Activated gamma-delta T cell (primary cell): Measurements from ENCODE around the gene SECTM1.

Source experiments
- DNase-seq: peaks from one replicate; lab custom pipeline; 2025; lab: John Stamatoyannopoulos, UW

SECTM1 gene

DNA sequence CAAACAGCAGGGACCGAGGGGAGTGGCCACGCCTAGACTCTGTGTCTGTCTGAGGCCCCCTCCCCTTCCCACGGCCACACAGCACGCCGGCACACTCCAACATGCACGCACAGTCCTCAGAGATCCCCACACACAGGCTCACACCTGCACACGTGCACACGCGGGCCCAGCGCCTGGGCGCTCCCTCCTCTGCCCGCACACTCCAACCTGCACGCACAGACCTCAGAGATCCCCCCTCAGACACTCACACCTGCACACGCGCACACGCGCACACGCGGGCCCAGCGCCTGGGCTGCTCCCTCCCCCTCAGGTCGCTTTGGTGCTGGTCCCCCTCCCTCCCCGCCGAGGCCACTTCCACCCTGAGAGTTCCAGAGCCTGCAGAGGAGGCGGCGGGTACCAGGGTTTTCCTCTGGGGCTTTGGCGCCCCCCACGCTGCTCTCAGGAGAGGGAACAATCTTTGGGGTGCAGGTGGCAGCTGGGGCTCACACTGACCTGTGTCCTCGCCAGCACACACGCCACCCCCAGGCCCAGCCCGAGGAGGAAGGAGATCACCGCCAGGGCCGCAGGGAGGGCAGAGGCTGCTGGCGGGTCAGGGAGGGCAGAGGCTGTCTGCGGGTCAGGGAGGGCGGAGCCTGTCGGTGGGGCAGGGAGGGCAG, 17.7 kb downstream of the SECTM1 start:
- no peak for DNase-seq

GRCh38 chr17:82314727-82315605, 18.6 kb downstream of the SECTM1 start:
- no peak for DNase-seq

GRCh38 chr17:82314012-82314726, 19.4 kb downstream of the SECTM1 start:
- no peak for DNase-seq

DNA sequence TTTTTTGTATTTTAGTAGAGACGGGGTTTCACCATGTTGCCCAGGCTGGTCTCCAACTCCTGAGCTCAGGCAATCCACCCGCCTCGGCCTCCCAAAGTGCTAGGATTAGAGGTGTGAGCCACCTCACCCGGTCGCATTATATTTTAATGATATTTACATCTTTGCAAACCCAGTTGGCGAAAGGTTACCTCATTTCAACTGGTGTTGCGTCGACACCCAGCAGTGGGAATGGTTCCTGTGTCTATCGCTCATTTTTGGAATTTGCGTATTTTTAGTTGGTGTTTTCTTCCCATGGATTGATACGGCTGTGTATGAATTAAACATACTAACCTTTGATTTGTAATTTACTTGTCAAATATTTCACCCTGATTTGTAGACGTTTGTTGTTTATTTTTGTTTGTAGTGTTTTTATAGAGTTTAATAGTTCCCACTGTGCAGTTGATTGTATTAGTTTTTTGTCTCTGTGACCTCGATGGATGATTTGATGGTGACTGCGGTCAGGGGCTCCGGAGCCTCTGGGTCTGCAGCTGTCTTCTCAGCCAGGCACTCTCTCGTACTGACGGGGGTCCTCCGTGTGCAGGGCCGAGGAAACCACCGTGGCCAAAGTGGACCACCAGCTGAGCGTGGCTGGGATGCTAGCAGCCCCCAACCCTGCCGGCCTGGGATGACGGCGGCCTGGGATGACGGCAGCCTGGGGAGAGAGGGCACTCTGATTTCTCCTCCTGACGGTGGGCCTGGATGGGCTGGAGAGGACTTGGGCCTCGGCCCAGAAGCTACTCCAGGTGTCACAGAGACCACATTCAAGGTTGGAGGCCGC, 20.2 kb downstream of the SECTM1 start:
- no peak for DNase-seq

DNA sequence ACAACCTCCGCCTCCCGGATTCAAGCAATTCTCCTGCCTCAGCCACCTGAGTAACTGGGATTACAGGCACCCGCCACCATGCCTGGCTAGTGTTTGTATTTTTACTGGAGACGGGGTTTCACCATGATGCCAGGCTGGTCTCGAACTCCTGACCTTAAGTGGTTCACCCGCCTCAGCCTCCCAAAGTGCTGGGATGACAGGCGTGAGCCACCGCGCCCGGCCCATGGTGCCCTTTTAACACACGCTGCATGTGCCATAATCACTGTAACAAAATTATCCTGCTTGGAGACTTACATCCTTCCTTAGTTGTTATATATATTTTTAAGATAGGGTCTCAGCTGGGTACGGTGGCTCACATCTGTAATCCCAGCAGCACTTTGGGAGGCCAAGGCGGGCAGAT, 21.6 kb downstream of the SECTM1 start:
- no peak for DNase-seq

DNA sequence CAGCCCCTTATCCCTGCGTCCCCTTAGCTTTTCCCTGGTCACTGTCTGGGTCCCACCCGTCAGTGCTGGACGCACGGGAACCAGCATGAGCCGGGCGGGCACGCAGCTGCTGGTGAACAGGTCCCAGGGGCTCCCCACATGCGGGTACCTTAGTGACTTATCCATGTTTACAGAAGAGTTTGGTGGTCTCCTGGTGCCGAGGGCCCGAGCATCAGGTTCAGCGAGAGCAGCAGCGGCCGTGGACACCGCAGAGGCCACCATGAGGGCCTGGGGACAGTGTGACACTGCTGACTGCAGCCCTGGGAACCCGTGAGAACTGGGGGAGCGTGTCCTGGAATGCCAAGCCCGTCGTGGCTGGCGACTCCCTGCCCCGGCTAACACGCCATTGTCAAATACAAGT, 22.7 kb downstream of the SECTM1 start:
- no peak for DNase-seq

DNA sequence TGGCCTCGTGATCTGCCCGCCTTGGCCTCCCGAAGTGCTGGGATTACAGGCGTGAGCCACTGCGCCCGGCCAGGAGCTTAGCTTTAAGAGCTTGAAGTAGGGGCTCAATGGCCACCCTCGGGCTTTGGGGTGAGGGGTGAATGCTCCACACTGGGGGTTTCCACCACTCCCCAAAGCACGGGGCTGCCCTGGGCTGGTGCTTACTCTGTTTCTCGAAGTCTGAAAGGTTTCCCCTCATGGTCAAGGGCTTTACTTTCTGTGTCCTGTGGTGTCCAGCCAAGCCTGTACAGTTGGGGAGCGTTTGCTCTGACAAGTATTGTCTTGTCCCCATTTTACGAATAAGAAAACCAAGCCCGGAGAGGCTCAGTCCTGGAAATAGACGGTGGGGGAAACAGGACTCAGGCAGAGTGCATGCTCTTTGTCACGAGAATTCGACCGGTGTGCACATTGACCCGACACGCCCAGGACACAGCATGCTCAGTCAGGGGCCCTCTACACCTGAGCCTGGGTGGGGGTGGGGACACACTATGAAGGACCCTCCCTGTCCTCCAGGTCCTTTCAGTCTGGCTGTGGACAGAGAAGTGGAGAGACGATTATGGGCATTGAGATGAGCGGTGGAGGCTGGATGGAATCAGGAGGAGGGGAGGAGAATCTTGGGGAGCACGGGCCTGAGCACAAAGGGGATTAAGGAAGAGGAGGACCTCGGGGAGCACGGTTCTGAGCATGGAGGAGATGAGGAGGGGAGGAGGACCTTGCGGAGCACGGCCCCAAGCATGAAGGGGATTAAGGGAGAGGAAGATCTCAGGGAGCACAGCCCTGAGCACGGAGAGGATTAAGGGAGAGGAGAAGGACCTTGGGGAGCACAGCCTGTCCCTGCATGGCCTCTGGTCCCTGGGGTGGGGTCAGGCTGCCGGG, 23.7 kb downstream of the SECTM1 start:
- DNase-seq = no peak

- no peak for DNase-seq
Measured at GRCh38 chr17:82305727-82306300, 27.8 kb downstream of the SECTM1 start.

- no peak for DNase-seq
Measured at GRCh38 chr17:82304826-82305726, 28.5 kb downstream of the SECTM1 start.

- DNase-seq = no peak
Measured at GRCh38 chr17:82303944-82304808, 29.4 kb downstream of the SECTM1 start.

DNA sequence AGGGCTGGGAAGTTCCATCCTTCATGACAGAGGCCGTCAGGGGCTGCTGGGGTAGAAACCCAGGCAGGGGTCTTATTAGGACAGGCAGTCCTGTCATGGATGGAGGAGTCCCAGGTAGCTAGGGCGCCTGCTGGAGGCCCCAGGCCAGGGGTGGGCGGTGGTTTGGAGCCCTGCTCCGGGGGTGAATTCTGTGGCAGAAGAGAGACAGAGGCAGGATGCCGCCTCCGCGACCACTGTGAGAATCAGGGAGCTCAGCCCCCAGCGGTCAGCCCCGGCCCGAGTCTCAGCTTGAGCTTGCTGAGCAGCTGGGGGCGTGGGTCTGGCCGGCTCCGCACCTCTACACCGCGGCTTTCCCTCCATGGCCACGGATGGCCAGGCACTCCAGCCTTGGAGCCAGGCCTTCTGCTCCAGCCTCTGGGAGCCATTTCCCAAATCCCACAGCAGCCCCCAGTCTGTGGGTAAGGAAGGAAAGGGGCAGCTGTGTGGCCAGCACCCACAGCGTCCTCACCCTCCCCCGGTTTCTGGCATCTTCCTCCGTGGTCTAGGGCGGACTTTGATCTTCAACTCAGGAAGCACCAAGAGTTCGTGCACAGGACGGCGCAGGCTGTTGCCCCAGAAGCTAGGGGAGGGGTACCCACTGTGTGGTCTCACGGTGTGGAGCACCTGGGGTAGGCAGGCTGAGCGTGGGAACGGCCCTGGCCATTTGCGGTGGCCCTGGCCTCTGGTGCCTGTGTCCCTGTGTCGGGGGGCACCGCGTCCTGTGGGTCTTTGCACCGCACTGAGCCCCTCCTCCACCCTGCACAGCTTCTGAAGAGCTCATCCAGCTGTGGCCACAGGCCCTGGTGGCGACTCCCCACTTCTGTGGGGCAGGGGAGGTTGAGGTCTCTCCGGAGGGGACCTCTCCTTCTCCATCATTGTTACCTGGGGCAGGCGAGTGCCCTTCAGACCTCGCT, 30.3 kb downstream of the SECTM1 start:
- DNase-seq = no peak

GRCh38 chr17:82302568-82302963, 31.0 kb downstream of the SECTM1 start:
- DNase-seq = no peak

DNA sequence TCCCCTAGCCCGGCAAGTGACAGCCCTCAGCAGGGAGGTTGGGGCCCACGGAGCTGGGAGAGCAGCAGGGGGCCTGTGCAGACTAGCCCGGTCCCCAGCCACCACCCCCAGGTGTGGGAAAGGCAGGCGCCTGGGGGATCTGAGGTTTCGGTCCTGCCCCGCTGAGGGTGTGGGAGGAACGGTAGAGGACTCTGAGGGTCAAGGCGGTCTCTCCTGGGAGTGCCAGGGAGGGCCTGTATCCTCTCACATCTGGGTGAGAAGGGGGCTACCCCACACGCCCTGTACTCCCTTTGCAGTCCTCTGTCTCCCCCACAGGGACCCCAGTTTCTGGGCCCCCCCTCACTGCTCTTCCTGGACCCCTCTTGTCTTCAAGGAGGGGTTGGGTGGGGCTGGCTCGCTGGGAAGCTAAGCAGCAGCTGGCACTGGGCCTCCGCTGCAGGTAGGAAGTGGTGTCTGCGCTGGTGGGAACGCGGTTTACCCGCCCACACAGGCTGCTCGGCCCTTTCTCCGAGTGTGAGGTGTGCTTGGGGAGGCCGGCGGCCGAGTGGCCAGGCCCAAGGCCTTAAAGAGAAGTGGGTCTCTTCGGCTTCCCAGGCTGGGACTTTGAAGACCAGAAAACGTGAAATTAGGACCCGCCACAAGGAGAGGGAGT, 31.5 kb downstream of the SECTM1 start:
- DNase-seq = no peak

GRCh38 chr17:82301300-82301915, 32.2 kb downstream of the SECTM1 start:
- DNase-seq = no peak

- peak; percentile 48 for DNase-seq
Measured at GRCh38 chr17:82300707-82301270, 32.8 kb downstream of the SECTM1 start.

- DNase-seq = no peak
Measured at GRCh38 chr17:82300228-82300627, 33.3 kb downstream of the SECTM1 start.
